DOHH2 (cell line): ENCODE measurements around the gene C12orf57.
A peak's percentile ranks its signal among the peaks of the same experiment; 100 is the strongest.

Source experiments
- H3F3A ChIP-seq: fragments of 200-600 bp; sonication (generic), shearing (Covaris generic); 2 replicates; pipeline ENCODE4 v1.6.0; 2016; ENCODE audit warnings: antibody characterized with exemption, mild to moderate bottlenecking; ENCODE audit not compliant: control insufficient read depth, insufficient read depth
- H3K27ac ChIP-seq: fragments of 200-600 bp; sonication (generic); 2 replicates; pipeline ENCODE4 v1.5.1; 2014; ENCODE audit warnings: low read depth, mild to moderate bottlenecking, low read length, moderate library complexity
- H3K27me3 ChIP-seq: fragments of 200-600 bp; sonication (generic); 2 replicates; pipeline ENCODE4 v1.6.1; 2014; ENCODE audit warnings: mild to moderate bottlenecking, low read length, mixed read lengths; ENCODE audit not compliant: control insufficient read depth
- H3K36me3 ChIP-seq: fragments of 200-600 bp; sonication (generic); 2 replicates; pipeline ENCODE4 v1.6.1; 2014; ENCODE audit warnings: mild to moderate bottlenecking, low read length, moderate library complexity, mixed read lengths; ENCODE audit not compliant: control insufficient read depth
- H3K4me1 ChIP-seq: fragments of 200-600 bp; sonication (generic); 2 replicates; pipeline ENCODE4 v1.6.1; 2014; ENCODE audit warnings: mild to moderate bottlenecking, low read length, mixed read lengths; ENCODE audit not compliant: control insufficient read depth
- H3K4me2 ChIP-seq: fragments of 200-600 bp; sonication (generic); 2 replicates; pipeline ENCODE4 v1.6.0; 2014; ENCODE audit warnings: mild to moderate bottlenecking, low read length, moderate library complexity
- H3K4me3 ChIP-seq: fragments of 200-600 bp; sonication (generic); 2 replicates; pipeline ENCODE4 v1.5.1; 2014; ENCODE audit warnings: mild to moderate bottlenecking, low read length, mixed read lengths
- H3K79me2 ChIP-seq: fragments of 200-600 bp; sonication (generic); 2 replicates; pipeline ENCODE4 v1.6.1; 2014; ENCODE audit warnings: mild to moderate bottlenecking, low read length, mixed read lengths; ENCODE audit not compliant: control insufficient read depth
- H3K9me2 ChIP-seq: fragments of 200-600 bp; sonication (generic); replicated peaks from 2 replicates; pipeline ENCODE4 v1.6.1; 2014; ENCODE audit warnings: mild to moderate bottlenecking, low read length, mixed read lengths; ENCODE audit not compliant: control insufficient read depth
- H3K9me3 ChIP-seq: fragments of 200-600 bp; sonication (generic); 2 replicates; pipeline ENCODE4 v1.6.1; 2014; ENCODE audit warnings: antibody characterized with exemption, low read length, mixed read lengths; ENCODE audit not compliant: control insufficient read depth, insufficient read depth
- H4K20me1 ChIP-seq: fragments of 200-600 bp; sonication (generic); 2 replicates; pipeline ENCODE4 v1.6.0; 2014; ENCODE audit warnings: low read depth, mild to moderate bottlenecking, antibody characterized with exemption, low read length, moderate library complexity; ENCODE audit not compliant: control insufficient read depth, insufficient read depth
- CTCF ChIP-seq: fragments of 200-600 bp; sonication (generic); IDR thresholded peaks from one replicate; pipeline ENCODE4 v1.5.1; 2014; ENCODE audit warnings: antibody characterized with exemption, mild to moderate bottlenecking, low read depth, low read length; ENCODE audit not compliant: poor library complexity, severe bottlenecking
- EZH2phosphoT487 ChIP-seq: fragments of 200-600 bp; sonication (generic); IDR thresholded peaks from 2 replicates; pipeline ENCODE4 v1.6.1; 2017; ENCODE audit warnings: borderline replicate concordance, mild to moderate bottlenecking, antibody characterized with exemption, low read length, moderate library complexity, mixed read lengths

The C12orf57 gene

GRCh38 chr12:6948873-6949594 is 5.2 kb downstream of the C12orf57 start:
- no peak for TF ChIP-seq EZH2phosphoT487
- TF ChIP-seq CTCF = peak; percentile 44
- Histone ChIP-seq H4K20me1 (peaks cover 10% of the 10 kb centered on the region; the same call in 1 of the 2 replicates), H3K4me1 (peaks cover 84% of the 10 kb centered on the region), H3K27ac (no peak overlapping the region), H3K9me3 (no peaks in the 10 kb centered on the region), H3K79me2 (no peaks in the 10 kb centered on the region), H3K9me2 (no peaks in the 10 kb centered on the region), H3K27me3 (peaks cover 36% of the 10 kb centered on the region), H3K36me3 (no peaks in the 10 kb centered on the region), H3K4me2 (no peak overlapping the region), H3K4me3 (no peak overlapping the region), H3F3A (peaks cover 9% of the 10 kb centered on the region)

- peak; percentile 85 for TF ChIP-seq CTCF
- no peak for TF ChIP-seq EZH2phosphoT487
- peaks cover 10% of the 10 kb centered on the region; the same call in 1 of the 2 replicates for H4K20me1 ChIP-seq
- H3K4me2 ChIP-seq = peak overlapping the region; percentile 98
- H3K9me3 ChIP-seq = no peaks in the 10 kb centered on the region
- peaks cover 83% of the 10 kb centered on the region for H3K4me1 ChIP-seq
- peaks cover 48% of the 10 kb centered on the region for H3K27me3 ChIP-seq
- no peaks in the 10 kb centered on the region for H3K9me2 ChIP-seq
- no peaks in the 10 kb centered on the region for H3K79me2 ChIP-seq
- no peaks in the 10 kb centered on the region for H3K36me3 ChIP-seq
- 0 out of 2 replicates have a peak overlapping the region, but pooled peaks have one; percentile 16 for H3K27ac ChIP-seq
- H3F3A ChIP-seq = peaks cover 5% of the 10 kb centered on the region
- H3K4me3 ChIP-seq = peak overlapping the region; percentile 73
These were observed 6.6 kb downstream of the C12orf57 start for GRCh38 chr12:6950401-6950801.

GRCh38 chr12:6950811-6951540 is 7.2 kb downstream of the C12orf57 start, which contains the start of gene PTPN6:
TSS of gene PTPN6 (plus strand) at chr12:6951356. CDS start at chr12:6951513, 157 bp downstream.
- H3K4me3 ChIP-seq = peak within 1 kb of the TSS; percentile 73
- H3K79me2 ChIP-seq = no peaks in the 10 kb centered on the region
- peaks cover 54% of the 10 kb centered on the region for H3K27me3 ChIP-seq
- peaks cover 10% of the 10 kb centered on the region; the same call in 1 of the 2 replicates for H4K20me1 ChIP-seq
- H3K27ac ChIP-seq = peak within 1 kb of the TSS; percentile 16; the same call in 1 of the 2 replicates
- TF ChIP-seq EZH2phosphoT487 (no peak), CTCF (no peak)
- peaks cover 79% of the 10 kb centered on the region for H3K4me1 ChIP-seq
- no peaks in the 10 kb centered on the region for H3K9me2 ChIP-seq
- peak within 1 kb of the TSS; percentile 98 for H3K4me2 ChIP-seq
- peaks cover 5% of the 10 kb centered on the region for H3F3A ChIP-seq
- H3K36me3 ChIP-seq = no peaks in the 10 kb centered on the region
- H3K9me3 ChIP-seq = no peaks in the 10 kb centered on the region
